ENCODE results near the gene RCBTB2. TPM values are rescaled to one million over a fixed set of nuclear protein-coding genes. Genes with fewer than 3 reads are reported as not detected.

The RCBTB2 gene
- total RNA-seq, 2 donors from 2014 or later, result 3.1 to 7.3 TPM

DNA sequence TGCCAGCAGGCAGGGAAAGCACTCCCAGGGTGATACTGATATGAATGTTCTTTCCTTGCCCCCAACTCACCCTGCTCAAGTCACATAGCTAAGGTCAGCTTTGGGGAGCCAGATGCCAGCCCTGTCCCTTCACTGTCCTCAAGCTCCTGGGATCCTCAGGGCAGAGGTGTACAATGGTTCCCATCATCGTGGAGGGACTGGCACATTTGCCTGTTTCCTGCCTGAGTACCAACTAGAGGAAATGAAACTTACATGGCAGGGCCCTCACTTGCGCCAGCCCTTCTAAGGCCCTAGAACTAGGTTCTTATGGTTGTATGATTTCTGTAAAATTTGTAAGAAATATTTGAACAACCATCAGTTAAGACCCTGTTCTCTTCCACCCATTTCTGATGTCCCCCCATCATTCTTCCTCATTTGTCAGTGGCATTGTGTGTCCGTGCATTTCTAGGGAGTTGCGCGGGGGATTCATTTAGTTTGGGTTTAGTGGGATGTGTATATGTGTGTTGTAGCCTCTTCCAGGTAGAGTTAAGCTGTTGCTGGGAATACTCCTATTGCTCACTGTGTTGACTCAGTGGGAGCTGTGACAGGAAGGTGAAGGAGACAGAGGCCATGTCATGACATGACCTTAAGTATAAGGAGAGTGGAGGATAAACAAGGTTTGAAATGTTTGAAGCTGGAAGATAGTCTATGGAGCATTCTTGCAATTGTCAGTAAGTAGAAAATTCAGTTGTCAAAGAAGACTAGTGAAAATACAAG lies 41.3 kb upstream of the RCBTB2 start:
- H3K9me3 ChIP-seq (ENCODE audit: control insufficient read depth, low read length), result no peaks in the 10 kb centered on the region
- Mint-ChIP-seq H3K9me3 (no peaks in the 10 kb centered on the region), H3K4me1 (peaks cover 11% of the 10 kb centered on the region), H3K27ac (no peak overlapping the region), H3K4me3 (no peak overlapping the region), H3K36me3 (ENCODE audit: low read depth) (no peaks in the 10 kb centered on the region), H3K27me3 (ENCODE audit: insufficient read depth) (peaks cover 4% of the 10 kb centered on the region)
- no peak overlapping the region for H3K4me3 ChIP-seq (ENCODE audit: low read length)
- H3K27me3 ChIP-seq (ENCODE audit: control insufficient read depth, insufficient read depth, low read length, poor library complexity, severe bottlenecking), result no peaks in the 10 kb centered on the region
- DNase-seq, result no peak
- H3K9ac ChIP-seq (ENCODE audit: extremely low read depth, low read length, poor library complexity, severe bottlenecking), result no peak overlapping the region
- H3K27ac ChIP-seq (ENCODE audit: low read depth, low read length), result no peak overlapping the region
- TF ChIP-seq, protein P1, sequence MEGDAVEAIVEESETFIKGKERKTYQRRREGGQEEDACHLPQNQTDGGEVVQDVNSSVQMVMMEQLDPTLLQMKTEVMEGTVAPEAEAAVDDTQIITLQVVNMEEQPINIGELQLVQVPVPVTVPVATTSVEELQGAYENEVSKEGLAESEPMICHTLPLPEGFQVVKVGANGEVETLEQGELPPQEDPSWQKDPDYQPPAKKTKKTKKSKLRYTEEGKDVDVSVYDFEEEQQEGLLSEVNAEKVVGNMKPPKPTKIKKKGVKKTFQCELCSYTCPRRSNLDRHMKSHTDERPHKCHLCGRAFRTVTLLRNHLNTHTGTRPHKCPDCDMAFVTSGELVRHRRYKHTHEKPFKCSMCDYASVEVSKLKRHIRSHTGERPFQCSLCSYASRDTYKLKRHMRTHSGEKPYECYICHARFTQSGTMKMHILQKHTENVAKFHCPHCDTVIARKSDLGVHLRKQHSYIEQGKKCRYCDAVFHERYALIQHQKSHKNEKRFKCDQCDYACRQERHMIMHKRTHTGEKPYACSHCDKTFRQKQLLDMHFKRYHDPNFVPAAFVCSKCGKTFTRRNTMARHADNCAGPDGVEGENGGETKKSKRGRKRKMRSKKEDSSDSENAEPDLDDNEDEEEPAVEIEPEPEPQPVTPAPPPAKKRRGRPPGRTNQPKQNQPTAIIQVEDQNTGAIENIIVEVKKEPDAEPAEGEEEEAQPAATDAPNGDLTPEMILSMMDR (conservative IDR thresholded peaks at IDR 0.05), result no peak
- peaks cover 4% of the 10 kb centered on the region for H3K4me1 ChIP-seq (ENCODE audit: control insufficient read depth, insufficient read depth, low read length)
- H3K36me3 ChIP-seq (ENCODE audit: control insufficient read depth, insufficient read depth, low read length), result no peaks in the 10 kb centered on the region
- WGBS, 2 experiments (ENCODE audit: insufficient coverage in 1 of 2, insufficient read length in 1 of 2), result 89 to 97% methylated on average over 4 to 5 of the region's 5 CpGs

DNA sequence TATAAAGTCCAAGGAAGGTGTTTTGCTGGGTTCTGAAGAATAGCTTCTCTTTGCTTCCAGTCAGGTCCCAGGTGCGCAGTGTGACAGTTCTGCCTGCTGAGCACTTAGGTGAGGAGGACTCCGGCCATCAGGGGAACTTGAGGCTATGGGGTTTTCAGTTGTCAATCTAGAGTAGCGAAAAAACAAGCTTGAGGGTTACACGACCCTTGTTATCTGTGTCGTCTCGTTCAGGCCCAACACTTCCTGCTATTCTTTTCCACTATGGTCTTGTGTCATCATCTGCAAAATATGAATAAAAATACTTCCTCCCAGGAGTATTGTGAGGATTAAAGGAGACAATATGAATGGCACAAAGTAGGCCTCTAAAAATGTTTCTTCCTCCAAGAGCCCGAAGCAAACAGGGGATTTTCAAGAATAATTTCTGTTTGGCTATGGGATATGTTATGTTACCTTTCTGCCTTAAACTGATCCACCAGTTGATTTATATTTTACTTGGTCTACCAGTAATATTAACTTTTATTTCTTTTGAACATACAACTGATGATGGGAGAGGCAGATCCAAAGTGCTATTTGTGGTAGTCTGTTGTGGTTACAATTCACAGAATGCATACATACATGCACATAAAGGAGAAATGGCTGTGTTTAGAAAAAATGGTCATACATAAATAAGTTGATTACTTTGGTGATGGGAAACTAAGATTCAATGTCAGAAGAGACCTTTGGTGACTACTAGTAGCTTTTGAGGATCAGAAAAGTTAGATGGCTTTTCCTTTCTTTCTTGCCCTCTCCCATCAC lies 40.5 kb upstream of the RCBTB2 start:
- H3K27ac ChIP-seq (ENCODE audit: low read depth, low read length), result no peak overlapping the region
- DNase-seq, result no peak
- no peaks in the 10 kb centered on the region for H3K4me1 ChIP-seq (ENCODE audit: control insufficient read depth, insufficient read depth, low read length)
- no peaks in the 10 kb centered on the region for H3K36me3 ChIP-seq (ENCODE audit: control insufficient read depth, insufficient read depth, low read length)
- H3K9me3 Mint-ChIP-seq, result no peaks in the 10 kb centered on the region
- TF ChIP-seq, protein P1 (conservative IDR thresholded peaks at IDR 0.05), result no peak
- no peak overlapping the region for H3K27ac Mint-ChIP-seq
- H3K27me3 ChIP-seq (ENCODE audit: control insufficient read depth, insufficient read depth, low read length, poor library complexity, severe bottlenecking), result no peaks in the 10 kb centered on the region
- no peaks in the 10 kb centered on the region for H3K36me3 Mint-ChIP-seq (ENCODE audit: low read depth)
- H3K4me3 ChIP-seq (ENCODE audit: low read length), result no peak overlapping the region
- H3K9ac ChIP-seq (ENCODE audit: extremely low read depth, low read length, poor library complexity, severe bottlenecking), result no peak overlapping the region
- H3K4me3 Mint-ChIP-seq, result no peak overlapping the region
- H3K27me3 Mint-ChIP-seq (ENCODE audit: insufficient read depth), result peaks cover 4% of the 10 kb centered on the region
- 90 to 95% methylated on average over 2 to 7 of the region's 7 CpGs for WGBS, 2 experiments (ENCODE audit: insufficient coverage in 1 of 2, insufficient read length in 1 of 2)
- no peaks in the 10 kb centered on the region for H3K9me3 ChIP-seq (ENCODE audit: control insufficient read depth, low read length)
- peaks cover 4% of the 10 kb centered on the region for H3K4me1 Mint-ChIP-seq

DNA sequence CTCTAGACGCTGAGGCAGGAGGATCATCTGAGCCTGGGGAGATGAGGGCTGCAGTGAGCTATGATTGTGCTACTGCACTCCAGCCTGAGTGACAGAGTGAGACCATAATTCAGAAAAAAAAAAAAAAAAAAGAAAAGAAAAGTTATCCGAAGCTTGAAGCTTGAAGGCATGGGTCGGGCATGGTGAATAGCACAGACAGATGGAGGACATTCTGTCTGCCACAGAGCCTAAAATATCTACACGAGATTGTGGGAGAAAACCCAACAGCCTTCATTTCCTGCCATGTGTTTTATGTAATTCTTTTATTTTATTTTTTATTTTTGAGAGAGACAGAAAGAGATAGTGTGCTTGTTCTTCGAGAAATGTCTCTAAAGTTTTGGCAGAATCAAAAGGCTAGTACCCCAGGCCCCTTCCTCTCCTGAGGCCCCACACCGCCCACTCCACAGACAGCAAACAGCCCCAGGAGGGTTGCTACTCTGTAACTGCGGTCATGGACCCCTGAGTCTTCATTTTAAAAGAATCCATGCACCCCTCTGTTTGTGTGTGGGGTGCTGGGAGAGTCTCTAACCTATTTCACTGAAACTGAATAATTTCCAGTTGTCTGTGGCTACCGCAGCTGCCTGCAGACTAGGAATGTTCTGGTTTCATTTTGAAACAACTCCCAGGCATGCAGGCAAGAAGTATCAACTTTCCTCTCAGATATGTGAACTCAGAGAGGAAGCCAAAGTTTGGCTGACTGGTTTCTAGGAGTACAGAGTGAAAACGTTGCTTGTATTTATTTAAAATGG lies 38.4 kb upstream of the RCBTB2 start:
- Mint-ChIP-seq H3K27me3 (ENCODE audit: insufficient read depth) (peaks cover 2% of the 10 kb centered on the region), H3K4me1 (peaks cover 4% of the 10 kb centered on the region), H3K27ac (no peak overlapping the region), H3K4me3 (no peak overlapping the region), H3K9me3 (no peaks in the 10 kb centered on the region), H3K36me3 (ENCODE audit: low read depth) (no peaks in the 10 kb centered on the region)
- TF ChIP-seq, protein P1 (conservative IDR thresholded peaks at IDR 0.05), result no peak
- H3K4me3 ChIP-seq (ENCODE audit: low read length), result no peak overlapping the region
- peaks cover 6% of the 10 kb centered on the region for H3K27me3 ChIP-seq (ENCODE audit: control insufficient read depth, insufficient read depth, low read length, poor library complexity, severe bottlenecking)
- no peaks in the 10 kb centered on the region for H3K9me3 ChIP-seq (ENCODE audit: control insufficient read depth, low read length)
- peak overlapping the region; percentile 58 for H3K27ac ChIP-seq (ENCODE audit: low read depth, low read length)
- H3K9ac ChIP-seq (ENCODE audit: extremely low read depth, low read length, poor library complexity, severe bottlenecking), result no peak overlapping the region
- no peaks in the 10 kb centered on the region for H3K4me1 ChIP-seq (ENCODE audit: control insufficient read depth, insufficient read depth, low read length)
- no peaks in the 10 kb centered on the region for H3K36me3 ChIP-seq (ENCODE audit: control insufficient read depth, insufficient read depth, low read length)
- DNase-seq, result no peak
- WGBS, 2 experiments (ENCODE audit: insufficient coverage in 1 of 2, insufficient read length in 1 of 2), result 88 to 90% methylated on average over 4 to 8 of the region's 9 CpGs

All from endodermal cell (in vitro differentiated cells).